ENCODE results near the gene MTRF1.
A peak's percentile ranks its signal among the peaks of the same experiment; 100 is the strongest.
"Not testable (repeated sequence)": the region's sequence is repeated elsewhere in the genome, so short reads cannot be mapped to it uniquely, and the experiment has no call there.

Gene MTRF1

DNA sequence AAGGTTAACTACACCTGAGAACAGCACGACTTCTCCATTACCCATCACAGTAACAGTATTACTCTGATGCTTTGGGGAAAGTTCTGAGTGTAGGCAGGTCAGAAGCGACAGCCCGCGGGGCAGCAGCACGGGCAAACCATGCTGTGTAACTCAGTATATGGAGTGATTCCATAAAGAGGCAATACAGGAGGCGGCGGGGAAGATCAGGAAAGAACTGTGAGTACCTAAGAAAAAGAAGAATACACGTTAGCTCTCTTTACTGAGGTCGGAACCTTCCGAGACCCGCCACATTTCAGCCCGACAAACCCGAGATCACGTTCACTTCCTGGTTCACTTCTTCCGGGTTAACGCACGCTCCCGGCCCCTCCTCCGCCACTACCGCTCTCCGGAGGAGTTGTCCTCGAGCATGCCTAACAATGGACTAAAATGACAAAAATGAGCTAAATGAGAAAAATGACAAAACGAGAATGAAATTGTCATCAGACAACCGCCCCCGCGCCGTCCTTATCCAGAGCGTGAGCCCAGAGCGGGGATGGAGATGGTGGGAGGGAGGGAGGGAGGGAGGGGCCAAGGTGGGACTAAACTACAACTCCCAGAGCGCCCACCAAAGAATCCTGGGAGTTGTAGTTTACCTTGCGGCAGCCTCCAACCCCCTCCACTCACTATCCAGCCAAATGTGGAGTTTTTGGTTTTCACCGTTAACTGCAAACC, at the start of gene MTRF1:
Gene MTRF1 (minus strand): TSS at position 316 of the 711 bp plus-strand sequence. CDS start 2,669 bp downstream, outside the sequence.
- DNase-seq = peak; percentile 82

GRCh38 chr13:41313117-41313516, 49.7 kb upstream of the MTRF1 start:
- no peak for DNase-seq

DNA sequence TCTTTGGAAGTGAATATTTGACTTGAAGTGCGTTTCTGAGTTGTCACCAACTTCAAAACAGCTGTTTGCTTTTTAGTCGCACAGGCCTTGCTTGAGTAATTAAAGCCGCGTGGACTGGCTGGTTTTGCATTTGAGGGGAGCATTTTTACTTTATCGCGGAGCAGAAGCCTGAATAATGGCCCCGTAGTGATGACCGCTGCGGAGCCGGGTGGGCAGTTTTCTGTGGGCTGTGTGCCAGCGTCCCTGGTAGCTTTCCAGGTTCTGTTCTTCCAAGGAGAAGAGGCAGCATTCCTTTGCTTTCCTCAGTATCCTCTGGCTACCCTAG, 48.8 kb upstream of the MTRF1 start:
- DNase-seq = peak; percentile 45

DNA sequence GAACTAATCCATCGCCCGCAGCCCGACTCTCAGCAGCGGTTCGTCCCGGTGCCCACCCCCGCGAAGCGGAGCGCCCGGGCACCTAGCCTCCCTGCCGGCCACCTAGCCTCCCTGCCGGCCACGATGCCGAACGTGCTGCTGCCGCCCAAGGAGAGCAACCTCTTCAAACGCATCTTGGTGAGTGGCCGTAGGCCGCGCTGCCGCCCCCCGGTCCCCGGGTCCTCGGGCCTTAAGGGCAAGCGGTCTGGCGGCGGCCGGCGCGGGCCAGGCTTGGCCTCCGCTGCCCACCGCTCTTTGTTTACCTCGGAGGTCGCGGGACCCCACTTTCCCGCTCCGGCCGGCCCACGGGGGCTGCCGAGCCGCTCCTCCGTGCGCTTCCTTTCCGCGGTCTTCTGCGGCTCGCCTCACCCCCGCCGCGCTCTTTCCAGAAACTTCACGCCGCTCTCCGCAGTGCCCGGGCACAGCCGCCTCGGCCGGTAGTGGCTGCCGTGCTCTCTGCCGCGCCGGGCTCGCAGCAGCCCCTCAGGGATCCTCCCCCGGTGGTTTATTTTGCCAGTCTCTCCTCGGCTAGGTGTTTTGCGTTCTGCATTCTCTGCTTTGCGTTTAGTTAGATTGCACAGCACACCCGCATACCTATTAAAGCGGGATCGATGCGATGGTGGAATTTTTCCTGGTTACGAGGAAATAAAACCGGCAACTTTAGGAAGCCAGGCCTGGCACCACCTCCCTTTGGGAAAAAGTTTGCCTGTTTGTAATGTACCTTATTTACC, 48.2 kb upstream of the MTRF1 start:
- DNase-seq = peak; percentile 71

- DNase-seq = peak; percentile 90
Measured at GRCh38 chr13:41310963-41311405, 47.6 kb upstream of the MTRF1 start, which contains the start of gene NAA16. TSS of gene NAA16 (plus strand) at chr13:41311267. CDS start at chr13:41311529, 262 bp downstream.

- no peak for DNase-seq
Measured at GRCh38 chr13:41307884-41308640, 44.7 kb upstream of the MTRF1 start.

DNA sequence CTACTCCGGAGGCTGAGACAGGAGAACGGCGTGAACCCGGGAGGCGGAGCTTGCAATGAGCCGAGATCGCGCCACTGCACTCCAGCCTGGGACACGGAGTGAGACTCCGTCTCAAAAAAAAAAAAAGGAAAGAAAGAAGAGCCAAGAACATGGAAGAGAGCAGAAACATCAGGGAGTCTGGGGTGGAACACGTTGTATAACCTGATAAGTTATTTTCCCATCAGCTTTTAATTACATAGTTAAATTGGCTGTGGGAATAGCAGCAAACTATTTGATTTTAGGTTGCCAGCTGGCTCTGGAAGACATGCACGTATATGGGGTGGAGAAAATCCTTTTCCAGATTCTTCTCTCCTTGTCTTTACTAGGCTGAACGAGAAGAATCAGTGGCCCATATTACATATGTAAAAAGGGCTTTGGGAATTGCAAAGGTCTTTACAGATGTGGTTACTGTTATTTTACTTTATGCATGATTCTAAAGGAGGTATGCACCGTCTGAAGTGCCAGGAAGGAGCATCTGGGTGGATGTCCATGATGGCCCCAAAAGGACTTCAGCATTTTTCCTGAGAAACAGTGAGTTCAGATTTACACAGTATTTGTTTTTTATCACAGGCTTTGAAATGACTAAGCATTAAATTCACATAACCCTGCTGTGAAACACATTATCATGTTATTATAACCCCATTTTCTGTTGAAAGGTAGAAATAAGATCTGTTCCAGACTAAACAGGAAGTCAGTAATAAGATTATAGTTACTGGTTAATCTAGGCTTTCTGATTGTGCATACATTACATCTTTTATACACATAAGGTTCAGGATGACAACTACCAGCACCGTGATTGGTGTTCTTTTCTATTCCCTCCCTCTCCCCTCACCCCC, 43.1 kb upstream of the MTRF1 start:
- DNase-seq = peak; percentile 16

GRCh38 chr13:41304551-41304950, 41.2 kb upstream of the MTRF1 start:
- no peak for DNase-seq

DNA sequence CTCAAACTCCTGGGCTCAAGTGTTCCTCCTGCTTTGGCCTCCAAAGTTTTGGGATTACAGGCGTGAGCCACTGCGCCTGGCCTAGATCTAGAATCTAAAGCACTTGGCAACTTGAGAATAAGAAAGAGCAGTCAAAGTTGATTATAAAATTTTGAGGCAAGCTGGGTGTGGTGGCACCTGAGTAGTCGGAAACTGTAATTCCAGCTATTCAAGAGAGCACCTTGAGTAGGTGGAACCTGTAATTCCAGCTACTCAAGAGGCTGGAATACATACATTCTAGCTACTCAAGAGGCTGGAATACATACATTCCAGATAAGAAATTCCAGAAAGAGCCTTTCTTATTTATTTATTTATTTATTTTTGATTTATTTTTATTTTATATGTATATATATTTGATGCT, 39.4 kb upstream of the MTRF1 start:
- no peak for DNase-seq

GRCh38 chr13:41299316-41300094, 36.1 kb upstream of the MTRF1 start:
- DNase-seq = no peak

DNA sequence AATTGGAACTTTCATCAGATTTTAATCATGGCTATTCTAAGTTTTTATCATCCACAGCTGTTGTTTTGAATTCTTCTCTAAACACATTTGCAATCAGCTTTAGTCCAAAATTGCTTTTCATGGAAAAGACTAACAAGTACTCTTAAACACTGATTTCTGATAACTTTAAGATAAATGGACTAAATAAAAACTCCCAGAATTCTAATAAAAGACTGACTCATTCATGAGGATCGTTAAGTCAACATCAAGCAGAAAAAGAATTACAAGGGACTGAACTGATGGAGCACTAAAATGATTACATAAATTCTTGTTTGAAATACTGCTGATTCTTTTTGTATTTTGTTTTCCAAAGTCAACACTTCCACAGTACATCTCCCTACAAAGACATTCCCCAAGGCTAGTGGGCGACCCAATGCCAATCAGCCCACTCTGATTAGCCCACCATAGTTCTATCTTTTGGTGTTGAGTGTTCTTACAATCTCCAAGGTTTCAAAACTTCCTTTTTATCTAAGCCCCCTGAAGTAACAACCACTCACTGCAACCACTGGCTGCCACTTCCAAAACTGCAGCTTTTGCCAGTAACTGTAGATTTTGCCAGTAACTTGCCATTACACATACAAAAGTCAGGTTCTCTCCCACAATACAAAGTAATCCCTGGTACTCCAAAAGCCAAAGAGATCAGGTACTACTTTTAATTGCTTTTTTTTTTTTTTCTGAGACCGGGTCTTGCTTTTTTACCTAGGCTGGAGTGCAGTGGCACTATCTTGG, 33.7 kb upstream of the MTRF1 start:
- DNase-seq = no peak

GRCh38 chr13:41295973-41296372, 32.6 kb upstream of the MTRF1 start:
- DNase-seq = no peak

DNA sequence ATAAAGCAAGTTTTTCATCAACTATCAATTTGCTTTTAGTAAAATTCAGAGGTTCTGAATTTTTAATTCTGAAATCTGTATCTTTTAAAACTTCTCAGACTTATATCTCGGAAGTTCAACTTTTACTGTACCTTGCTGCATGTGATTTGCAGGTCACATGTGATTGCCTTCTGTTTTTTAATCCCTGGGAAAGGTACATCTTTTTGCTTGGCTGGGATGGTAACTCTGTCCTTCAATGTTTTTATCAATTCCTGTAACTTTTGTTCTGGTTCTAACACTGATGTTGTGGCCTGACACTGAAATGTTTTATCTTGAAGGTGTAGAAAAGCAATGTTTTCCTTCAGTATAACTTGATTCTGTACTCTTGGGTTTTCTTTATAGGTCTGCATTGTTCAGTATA, 31.5 kb upstream of the MTRF1 start:
- DNase-seq = no peak

- no peak for DNase-seq
Measured at GRCh38 chr13:41293272-41293671, 29.9 kb upstream of the MTRF1 start.

DNA sequence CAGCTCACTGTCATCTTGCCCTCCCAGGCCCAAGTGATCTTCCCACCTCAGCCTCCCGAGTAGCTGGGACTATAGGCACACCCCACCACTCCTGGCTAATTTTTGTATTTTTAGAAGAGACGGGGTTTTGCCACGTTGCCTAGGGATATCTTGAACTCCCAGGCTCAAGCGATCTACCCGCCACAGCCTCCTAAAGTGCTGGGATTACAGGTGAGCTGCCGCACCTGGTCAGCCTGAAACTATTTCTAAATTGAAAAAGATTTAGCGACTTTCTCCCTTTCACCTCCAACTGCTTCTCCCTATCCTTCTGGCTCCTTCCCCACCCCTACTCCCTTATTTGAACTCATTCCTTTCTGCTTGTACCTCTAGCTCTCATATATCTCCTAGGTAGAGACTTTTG, 27.9 kb upstream of the MTRF1 start:
- DNase-seq = no peak

DNA sequence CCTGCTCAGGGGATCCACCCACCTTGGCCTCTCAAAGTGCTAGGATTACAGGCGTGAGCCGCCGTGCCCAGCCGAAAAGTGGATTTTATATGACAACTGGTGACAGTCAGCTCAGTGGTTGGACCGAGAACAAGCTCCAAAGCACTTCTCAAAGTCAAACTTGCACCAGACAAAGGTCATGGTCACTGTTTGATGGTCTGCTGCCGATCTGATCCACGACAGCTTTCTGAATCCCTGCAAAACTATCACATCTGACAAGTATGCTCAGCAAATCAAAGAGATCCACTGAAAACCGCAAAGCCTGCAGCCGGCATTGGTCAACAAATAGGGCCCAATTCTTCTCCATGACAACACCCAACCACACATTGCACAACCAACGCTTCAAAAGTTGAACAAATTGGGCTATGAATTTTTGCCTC, 26.1 kb upstream of the MTRF1 start:
- DNase-seq = no peak

DNA sequence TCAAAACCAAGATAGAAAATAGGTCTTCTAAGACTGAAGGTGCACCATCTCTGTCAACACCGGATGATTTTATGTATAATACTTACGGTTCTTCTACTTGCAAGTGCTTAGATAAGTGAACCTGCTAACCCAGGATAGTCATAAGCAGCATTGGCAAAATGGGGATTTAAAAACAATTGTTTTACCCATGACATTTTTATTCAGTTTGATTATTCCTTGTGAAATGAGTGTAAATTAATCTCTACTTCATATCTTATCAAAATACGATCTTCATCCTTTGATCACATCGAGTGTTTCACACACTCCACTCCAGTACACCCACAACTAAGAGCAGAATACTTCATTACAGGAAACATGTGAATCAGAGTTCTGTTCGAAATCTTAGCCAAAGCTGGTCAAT, 23.0 kb upstream of the MTRF1 start:
- DNase-seq = no peak

DNA sequence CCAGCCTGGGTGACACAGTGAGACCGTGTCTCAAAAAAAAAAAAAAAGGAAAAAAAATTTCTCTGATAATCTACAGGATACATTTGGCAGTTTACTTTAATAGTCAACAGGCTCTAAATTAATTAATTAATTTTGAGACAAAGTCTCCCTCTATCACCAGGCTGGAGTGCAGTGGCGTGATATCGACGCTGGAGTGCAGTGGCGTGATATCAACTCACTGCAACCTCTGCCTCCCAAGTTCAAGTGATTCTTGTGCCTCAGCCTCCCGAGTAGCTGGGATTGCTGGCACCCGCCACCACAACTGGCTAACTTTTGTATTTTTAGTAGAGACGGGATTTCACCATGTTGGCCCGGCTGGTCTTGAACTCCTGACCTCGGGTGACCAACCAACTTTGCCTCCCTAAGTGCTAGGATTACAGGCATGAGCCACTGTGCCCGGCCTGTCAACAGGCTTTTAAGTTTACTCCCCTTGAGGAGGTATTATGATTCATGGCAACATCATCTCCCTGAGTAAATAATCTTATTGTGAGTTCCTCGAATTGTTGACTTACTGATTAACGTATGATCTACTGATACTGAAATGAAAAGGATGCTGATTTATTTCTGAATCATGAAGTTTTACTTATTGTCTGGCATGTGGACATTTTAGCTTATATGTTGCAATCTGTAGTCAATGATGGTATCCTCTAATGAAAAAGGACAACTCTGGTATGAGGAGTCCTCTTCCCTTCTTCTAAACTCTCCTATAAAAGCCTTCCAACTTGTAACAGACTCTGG, 21.3 kb upstream of the MTRF1 start:
- no peak for DNase-seq

DNA sequence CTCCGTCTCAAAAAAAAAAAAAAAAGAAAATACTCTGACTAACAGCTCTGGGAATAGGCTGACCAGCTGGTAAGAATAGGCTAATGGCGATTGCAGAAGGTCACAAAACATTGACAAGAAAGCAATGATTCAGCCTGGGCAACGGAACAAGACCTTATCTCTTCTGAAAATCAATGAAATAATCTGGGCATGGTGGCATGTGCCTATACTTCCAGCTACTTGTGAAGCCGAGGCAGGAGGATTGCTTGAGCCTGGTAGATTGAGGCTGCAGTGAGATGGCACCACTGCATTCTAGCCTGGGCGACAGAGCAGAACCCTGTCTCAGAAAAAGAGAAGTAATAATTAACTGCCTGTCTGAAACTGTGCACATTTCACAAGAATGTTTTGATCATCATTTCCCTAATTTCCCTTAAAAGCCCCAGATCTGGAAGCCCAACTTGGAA, 18.8 kb upstream of the MTRF1 start:
- DNase-seq = no peak

DNA sequence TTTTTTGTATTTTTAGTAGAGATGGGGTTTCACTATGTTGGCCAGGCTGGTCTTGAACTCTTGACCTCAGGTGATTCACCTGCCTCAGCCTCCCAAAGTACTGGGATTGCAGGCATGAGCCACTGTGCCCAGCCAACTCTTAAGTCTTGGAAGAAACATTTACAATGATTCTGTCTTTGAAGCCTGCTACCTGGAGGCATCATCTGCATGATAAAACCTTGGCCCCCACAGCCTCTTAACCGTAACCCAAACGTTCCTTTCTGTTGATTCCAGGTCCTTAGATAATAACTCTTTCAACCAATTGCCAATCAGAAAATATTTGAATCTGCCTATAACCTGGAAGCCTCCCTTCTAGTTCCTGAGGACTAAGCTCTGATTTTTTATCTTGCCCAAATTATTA, 15.8 kb upstream of the MTRF1 start:
- not testable (repeated sequence) for DNase-seq
